COR-L47 (cell line): ENCODE measurements around the gene PRIM2.
"Not testable (repeated sequence)": the region's sequence is repeated elsewhere in the genome, so short reads cannot be mapped to it uniquely, and the experiment has no call there.

Experiments used
- DNase-seq: peaks from one replicate; lab custom pipeline; 2025; lab: John Stamatoyannopoulos, UW

Gene PRIM2

DNA sequence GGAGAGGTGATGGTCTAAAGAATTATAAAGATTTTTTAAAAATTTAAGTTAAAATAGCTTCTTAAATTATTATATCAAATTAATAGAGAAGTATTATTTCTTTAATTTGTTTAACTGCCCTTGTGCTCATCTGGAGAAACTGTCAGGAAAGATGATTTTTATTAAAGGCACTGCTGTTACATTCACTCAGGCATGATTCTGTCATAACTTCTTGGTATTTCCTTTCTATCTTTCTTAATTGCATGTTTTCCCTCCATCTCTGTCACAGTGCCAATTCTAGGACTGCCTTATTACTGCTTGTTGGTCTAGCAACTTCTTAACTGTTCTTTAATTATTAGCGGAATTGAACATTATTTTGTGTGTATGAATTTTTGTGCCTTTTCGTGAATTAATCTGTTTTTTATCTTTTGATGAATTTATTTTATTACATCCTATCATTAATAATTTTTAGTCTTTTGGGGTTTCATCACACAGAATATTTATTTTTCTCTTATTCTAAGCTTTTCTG lies 47.7 kb downstream of the PRIM2 start:
- not testable (repeated sequence) for DNase-seq

DNA sequence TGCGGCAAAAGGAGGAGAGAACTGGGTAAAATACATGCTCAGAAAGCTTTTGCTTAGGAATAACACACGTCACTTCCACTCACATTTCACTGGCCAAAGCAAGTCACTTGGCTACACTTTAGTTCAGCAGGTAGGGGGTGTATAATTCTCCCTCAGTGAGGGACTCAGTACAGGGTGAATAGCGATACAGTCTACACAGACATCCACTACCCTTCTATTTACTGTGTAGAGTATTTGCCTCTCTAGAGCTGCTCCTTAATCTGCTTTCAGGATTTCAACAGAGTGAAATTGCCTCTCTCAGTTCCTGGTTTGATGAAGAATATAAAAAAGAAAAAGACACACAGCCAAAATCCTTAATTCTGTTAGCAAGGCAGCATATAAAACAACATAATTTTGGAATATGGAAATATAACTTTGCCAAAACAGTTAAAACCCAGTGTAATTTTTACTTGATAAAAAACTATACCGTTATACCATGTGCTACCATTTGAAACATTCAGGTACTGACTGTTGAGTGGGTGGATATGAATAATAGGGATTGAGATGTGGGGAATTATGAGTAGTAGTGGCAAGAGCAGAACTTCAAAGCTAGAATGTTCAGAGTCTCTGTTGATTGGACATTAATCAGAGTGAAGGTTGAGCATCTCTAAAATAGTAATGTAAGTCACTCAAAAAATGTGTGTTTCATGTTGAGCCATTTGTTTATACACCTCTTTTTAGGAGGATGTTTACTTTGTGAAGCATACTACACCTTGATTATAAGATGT lies 51.7 kb downstream of the PRIM2 start:
- DNase-seq, result not testable (repeated sequence)

DNA sequence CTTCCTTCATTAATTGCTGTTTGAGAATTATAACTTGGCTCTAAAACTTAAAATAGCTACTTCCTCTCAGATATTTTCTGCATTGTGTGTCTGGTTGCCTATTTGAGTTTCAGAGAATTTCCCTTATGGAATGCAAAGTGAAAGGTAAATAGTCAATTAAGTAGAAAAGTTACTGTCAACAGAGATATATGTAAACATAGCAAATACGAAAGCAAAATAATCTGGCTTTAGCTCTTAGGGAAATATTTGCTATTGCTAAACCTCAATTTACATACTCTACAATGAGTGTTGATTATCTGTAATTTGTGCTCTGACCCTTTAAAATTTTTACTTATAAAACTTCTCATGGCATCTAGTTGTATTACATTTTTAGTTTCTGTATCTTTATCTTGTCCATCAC lies 54.3 kb downstream of the PRIM2 start:
- not testable (repeated sequence) for DNase-seq

DNA sequence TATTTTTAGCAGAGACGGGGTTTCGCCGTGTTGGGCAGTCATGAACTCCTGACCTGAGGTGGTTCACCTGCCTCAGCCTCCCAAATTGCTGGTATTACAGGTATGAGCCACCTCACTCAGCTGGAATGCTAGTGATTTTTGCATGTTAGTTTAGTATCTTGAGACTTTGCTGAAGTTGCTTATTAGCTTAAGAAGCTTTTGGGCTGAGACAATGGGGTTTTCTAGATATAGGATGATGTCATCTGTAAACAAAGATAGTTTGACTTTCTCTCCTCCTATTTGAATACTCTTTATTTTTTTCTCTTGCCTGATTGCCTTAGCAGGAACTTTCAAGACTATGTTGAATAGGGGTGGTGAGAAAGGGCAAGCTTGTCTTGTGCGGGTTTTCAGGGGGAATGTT lies 57.3 kb downstream of the PRIM2 start:
- not testable (repeated sequence) for DNase-seq

DNA sequence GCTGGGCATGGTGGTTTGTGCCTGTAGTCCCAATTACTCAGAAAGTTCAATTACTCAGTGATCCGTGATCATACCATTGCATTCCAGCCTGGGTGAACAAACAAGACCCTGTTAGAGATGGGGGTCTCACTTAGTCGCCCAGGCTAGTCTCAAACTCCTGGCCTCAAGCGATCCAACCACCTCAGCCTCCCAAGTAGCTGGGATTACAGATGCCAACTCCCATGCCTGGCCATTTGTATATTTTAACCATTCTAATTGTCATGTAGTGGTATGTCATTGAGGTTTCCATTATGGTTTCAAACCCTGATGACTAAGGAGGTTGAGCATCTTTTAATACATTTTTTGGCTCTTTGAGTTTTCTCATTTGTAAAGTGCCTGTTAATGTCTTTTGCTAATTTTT lies 58.7 kb downstream of the PRIM2 start:
- DNase-seq, result not testable (repeated sequence)

DNA sequence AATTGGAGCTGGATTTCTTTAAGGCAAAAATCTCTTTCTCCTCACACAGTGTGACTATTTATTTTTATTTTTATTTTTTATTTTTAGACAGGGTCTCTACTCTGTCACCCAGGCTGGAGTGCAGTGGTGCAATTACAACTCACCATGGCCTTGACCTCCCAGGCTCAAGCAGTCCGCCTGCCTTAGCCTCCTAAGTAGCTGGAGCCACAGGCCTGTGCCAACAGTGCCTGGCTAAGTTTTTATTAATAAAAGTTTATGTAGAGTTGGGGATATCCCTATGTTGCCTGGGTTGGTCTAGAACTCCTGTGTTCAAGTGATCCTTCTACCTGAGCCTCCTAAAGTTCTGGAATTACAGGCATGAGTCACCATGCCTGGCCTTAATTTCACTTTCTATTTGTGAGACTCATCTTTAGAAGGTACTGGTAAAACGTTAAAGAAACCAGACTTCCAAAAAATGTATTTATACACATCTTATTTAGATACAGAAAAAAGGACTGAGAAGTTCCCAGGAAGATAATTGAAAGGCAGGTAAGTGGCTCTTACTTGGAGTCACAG lies 71.7 kb downstream of the PRIM2 start:
- not testable (repeated sequence) for DNase-seq

DNA sequence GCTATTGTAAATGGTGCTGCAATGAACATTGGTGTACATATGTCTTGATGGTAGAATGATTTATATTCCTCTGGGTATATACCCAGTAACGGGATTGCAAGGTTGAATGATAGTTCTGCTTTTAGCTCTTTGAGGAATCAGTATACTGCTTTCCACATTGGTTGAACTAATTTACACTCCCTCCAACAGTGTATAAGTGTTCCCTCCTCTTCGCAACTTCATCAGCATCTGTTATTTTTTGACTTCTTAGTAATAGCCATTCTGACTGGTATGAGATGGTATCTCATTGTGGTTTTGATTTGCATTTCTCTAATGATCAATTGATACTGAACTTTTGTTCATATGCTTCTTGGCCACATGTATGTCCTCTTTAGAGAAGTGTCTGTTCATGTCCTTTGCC lies 73.4 kb downstream of the PRIM2 start:
- DNase-seq, result not testable (repeated sequence)

DNA sequence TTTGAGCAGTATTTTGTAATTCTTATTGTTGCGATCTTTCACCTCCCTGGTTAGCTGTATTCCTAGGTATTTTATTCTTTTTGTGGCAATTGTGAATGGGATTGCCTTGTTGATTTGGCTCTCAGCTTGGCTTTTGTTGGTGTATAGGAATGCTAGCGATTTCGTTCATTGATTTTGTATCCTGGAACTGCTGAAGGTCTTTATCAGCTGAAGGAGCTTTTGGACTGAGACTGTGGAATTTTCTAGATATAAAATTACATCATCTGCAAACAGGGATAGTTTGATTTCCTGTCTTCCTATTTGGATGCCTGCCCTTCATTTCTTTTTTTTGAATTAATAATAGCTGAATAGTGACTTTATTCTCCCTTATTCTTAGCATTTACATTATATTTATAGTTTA lies 74.6 kb downstream of the PRIM2 start:
- not testable (repeated sequence) for DNase-seq

DNA sequence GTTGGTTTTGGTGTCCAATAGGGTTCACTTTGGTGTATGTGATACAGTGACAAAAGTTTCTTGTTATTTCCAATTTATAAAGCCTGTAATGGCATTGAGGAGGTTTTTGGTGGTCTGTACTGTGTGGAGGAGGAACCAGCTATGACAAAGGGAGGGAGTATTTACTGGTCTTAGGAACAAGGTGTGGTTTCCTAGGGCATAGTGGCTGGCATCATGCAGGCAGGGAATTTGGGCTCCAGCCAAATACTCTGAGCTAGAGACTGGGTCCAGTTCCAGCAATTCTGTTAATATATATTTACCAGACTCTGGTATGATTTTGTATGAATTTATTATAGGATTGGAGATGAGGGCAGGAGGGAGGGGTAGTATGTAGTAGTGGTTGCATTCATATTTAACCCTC lies 101.9 kb downstream of the PRIM2 start:
- peak; percentile 24 for DNase-seq

DNA sequence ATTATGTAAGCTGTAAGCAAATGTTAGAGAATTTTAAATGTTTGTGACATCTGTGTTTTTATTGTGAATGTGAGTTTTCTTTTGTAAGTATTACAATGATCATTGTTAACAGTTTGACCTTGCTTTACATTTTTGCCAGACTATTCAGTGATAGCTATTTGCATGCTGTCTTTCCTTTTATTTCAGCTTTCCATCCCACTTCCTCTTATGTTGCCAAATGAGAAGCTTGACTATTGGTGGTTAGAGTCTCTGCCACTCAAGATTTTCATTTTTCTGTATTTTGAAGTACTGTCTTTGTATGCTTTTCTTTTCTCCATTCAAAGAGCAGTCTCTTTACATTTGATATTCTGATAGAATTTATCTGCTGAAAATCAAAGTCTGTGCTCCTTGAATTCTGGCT lies 104.1 kb downstream of the PRIM2 start:
- no peak for DNase-seq

DNA sequence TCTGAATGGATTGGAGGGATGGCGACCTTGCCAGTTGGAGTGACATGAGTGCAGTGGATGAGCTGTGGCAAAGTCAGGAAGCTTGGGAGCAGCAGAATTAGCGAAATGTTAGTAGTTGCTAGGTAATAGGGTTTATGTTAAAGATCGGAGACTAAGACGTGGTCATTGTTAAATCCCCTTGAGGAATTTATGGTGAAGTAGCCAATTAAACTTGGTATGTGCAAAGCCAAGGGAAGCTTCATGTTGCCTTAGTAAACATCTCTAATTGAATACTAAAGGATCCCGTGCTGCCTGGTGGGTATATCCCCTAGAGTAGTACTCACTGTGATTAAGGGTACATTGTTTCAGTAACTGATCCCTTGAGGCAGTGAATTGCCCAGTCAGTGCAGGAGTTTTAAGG lies 106.0 kb downstream of the PRIM2 start:
- no peak for DNase-seq

DNA sequence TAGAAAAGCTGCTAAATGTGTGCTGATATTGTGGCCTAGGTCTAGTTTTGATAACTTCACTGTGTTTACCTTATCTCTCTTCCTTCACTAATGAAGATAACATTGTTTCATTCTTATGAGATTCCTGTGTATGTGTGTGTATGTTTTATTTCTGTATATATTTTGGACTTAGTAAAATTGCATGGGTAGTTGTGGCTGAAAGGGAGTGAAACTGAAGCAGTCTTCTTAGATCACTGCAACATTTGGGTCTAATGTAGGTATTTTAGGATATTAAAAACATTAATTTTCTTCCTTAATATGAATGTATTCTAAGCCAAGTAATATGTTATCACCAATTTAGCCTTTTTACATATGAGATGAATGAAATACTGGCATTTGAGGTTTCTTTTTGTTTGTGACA lies 114.3 kb downstream of the PRIM2 start:
- not testable (repeated sequence) for DNase-seq

DNA sequence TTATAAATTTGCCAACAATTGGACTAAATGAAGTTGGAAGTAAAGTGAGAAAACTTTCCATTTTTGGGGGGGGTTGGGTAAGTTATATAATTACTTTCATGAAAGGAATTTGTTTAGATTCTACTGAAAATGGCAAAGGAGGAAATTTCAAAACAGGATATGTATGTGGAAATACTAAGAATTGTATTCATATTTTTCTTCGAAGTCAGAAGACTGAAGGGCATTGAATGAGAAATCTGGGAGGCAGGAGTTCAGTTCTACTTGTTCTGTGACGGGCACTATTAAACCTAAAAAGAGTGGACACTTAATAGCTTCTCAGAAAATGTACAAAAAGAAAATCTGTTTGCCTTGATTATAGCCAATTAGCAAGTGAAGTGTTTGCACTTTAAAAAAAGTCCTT lies 114.7 kb downstream of the PRIM2 start:
- no peak for DNase-seq

DNA sequence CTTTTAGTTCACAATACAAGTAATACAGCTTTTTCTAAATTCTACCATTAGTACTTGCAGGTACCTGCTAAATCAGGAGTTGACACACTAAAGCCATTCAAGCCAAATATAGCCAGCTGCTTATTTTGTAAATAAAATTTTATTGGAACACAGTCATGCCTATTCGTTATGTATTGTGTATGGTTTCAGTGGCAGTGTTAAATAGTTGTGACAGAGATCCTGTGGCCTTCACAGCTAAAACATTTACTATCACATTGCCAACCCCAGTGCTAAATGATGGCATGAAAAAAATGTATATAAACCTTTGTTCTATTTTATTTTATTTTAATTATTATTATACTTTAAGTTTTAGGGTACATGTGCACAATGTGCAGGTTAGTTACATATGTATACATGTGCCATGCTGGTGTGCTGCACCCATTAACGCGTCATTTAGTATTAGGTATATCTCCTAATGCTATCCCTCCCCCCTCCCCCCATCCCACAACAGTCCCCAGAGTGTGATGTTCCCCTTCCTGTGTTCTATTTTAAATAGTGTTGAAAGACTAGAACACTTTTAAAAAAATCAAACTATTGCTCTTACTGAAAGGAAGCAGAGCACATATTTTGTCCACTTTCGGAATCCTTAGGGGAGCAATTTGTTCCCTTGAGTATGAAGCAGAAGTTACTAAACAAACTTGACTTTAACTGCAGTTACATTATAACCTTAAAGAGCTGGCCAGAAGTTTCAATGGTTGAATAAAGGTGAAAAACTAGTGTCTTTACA lies 115.7 kb downstream of the PRIM2 start:
- DNase-seq, result no peak

DNA sequence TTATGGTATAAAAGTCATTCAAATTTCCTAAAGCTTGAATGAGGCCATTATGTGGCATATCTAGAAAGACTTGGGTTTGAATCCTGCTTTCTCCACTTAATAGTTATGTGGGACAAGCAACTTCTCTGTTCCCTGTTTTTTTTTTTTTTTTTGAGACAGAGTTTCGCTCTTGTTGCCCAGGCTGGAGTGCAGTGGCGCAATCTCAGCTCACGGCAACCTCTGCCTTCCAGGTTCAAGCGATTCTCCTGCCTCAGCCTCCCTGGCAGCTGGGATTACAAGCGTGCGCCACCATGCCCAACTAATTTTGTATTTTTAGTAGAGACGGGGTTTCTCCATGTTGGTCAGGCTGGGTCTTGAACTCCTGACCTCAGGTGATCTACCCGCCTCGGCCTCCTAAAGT lies 116.4 kb downstream of the PRIM2 start:
- DNase-seq, result not testable (repeated sequence)

DNA sequence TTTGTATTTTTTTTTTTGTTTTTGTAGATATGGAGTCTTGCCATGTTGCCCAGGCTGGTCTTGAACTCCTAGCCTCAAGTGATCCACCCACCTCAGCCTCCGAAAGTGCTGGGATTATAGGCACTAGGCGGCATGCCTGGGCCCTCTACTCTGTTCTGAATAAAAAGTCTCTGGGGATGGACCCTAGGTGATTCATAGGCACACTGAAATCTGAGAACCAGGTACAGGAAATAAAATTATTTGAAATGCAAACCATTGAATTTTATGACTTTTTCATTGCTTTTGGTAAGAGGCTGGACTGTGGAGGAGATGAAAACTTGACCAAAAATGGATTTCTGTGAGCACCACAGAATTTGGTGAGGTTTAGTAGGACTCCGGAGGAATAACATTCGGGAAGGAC lies 117.5 kb downstream of the PRIM2 start:
- DNase-seq, result no peak

DNA sequence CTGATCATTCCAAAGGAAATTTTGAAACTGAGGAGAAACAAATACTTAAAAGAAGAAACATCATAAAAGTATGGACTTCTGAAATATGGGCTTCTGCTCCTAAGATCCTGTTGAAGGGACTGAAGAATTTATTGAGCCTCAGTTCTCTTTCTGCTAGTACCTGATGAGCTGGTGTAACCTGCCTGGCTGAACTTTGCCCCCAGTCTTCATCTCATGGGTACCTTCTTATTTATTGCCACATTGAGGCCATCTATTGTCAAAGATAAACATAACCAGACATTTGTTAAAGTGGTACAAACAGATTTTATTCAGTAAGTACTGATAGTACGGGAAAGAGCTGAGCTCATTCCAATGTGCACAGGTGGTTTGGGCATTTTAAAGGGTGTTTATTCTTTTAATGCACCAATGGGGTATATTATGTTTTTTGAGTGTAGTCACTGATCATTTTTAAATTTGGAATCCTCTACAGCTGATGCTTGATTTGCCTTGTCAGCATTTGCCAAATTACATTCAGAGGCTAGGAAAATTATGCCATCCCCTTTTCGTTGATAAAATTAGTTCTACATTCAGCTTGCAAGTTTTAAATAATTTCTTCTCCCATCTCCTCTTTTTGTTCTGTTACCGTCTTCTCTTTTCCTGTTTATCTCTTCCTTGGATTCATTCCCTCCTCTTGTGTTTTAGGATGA lies 118.2 kb downstream of the PRIM2 start:
- DNase-seq, result no peak

DNA sequence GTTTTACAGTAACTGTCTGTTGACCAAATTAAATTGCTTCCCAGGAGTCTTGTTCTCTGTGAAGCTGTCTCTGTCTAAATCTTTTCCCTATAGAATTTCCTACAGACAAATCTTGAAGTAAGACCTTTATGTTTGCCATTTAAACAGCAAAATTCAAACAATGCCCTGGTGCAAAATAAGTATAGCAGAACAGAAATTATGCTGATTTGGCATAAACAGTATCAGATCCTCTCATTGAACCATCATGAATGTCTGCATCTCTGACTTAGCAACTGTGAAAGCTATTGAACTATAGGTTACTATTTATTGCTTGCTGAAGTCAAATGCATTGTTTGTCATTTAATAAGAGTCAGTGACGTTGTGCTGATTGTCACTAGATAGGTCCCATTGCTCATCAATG lies 123.3 kb downstream of the PRIM2 start:
- DNase-seq, result not testable (repeated sequence)

DNA sequence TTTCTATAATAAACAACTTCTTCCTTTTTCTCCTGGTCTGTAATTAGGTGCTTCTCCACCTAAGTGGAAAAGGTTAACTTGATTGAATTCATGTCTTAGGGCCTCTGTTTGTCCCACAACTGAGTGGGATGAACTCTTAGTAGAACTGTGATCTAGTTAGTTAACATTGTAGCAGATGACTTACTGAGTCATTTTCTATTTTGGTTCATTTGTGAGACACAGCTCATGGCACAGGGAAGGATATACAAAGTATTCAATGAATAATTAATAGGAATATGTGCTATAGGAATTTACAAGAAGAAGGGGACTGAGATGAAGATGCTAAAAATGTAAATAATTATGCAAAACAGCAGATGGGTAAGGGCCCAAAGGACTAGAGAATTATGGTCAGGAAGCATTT lies 124.7 kb downstream of the PRIM2 start:
- not testable (repeated sequence) for DNase-seq

DNA sequence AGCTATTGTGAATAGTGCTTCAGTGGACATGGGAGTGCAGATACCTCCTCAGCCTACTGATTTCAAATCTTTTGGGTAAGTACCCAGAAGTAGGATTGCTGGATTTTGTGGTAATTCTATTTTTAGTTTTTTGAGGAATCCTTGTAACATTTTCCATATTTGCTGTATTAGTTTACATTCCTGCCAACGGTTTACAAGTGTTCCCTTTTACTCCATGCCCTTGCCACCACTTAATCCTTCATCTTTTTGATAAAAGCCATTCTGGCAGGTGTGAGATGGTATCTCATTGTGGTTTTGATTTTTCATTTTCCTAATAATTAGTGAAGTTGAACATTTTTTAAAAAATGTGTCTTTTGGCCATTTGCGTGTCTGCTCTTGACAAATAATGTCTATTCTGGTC lies 125.8 kb downstream of the PRIM2 start:
- not testable (repeated sequence) for DNase-seq

DNA sequence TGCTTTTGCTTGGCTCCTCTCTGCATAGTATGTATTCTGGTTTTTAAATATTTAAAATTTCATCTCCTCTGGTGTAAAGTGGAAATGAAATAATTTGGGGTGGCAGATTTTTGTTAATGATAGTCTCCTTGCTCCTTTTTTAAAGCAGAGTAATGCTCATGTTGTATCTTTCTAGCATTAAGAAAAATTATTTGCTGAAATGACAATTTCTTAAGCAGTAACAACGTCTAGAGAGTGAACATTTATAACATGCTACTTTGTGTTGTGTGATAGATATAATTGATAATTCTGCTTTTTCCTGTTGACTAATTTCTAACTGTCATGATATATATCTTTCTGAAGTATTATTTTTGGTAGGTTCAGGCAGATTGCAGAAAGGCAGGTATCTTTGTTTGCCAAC lies 127.4 kb downstream of the PRIM2 start:
- DNase-seq, result not testable (repeated sequence)

DNA sequence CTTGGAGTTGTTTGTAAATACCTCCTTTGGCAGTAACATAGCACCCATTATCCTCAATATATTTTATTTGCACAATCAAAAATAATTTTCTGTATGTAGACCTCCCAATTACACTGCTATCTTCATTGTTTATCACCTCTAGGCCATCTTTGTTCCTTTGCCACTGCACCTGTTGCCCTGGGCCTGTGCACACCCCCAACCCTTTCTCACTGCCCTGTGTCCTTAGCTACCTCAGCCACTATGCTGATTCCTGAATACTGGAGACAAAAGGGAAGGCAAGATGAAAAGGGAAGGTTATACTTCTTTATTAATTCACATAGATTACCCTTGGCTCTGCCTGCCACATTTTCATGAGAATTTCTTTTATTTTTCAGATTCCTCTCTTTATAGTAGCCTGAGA lies 127.9 kb downstream of the PRIM2 start:
- not testable (repeated sequence) for DNase-seq
